Measurements from ENCODE around the gene STXBP4. TPM values are rescaled to one million over a fixed set of nuclear protein-coding genes. Genes with fewer than 3 reads are reported as not detected.

STXBP4 gene
- total RNA-seq, 1 donor from 2014 or later: 7.6 TPM

GRCh38 chr17:54974759-54975158 is 6.2 kb downstream of the STXBP4 start:
- Mint-ChIP-seq H3K4me1 (ENCODE audit: low read depth) (peaks cover 26% of the 10 kb centered on the region), H3K36me3 (ENCODE audit: low read depth) (peaks cover 4% of the 10 kb centered on the region), H3K4me3 (ENCODE audit: low read depth) (no peak overlapping the region), H3K27me3 (ENCODE audit: low read depth) (no peaks in the 10 kb centered on the region), H3K27ac (no peak overlapping the region), H3K9me3 (peaks cover 4% of the 10 kb centered on the region)
- intact Hi-C loops (cut with micrococcal nuclease): no loop called here
- no peak for DNase-seq (ENCODE audit: low spot score)

DNA sequence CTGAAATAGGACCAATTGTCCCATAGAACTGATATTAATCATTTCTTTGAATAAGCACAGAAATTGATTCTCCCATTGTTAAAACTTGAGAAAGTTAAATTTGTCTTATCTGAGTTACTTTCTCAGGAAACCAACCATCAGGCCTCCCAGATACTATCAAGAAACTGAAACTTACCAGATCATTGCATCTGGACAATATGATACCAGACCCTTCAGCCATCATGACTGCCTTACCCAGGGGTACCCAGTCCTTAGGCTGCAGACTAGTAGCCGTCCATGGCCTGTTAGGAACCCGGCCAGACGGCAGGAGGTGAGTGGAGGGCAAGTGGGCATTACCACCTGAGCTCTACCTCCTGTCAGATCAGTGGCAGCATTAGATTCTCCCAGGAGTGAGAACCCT is 7.8 kb downstream of the STXBP4 start:
- intact Hi-C loops (cut with micrococcal nuclease): no loop called here
- H3K36me3 Mint-ChIP-seq (ENCODE audit: low read depth): peaks cover 12% of the 10 kb centered on the region
- no peak overlapping the region for H3K4me3 Mint-ChIP-seq (ENCODE audit: low read depth)
- peaks cover 19% of the 10 kb centered on the region for H3K4me1 Mint-ChIP-seq (ENCODE audit: low read depth)
- DNase-seq (ENCODE audit: low spot score): no peak
- no peaks in the 10 kb centered on the region for H3K27me3 Mint-ChIP-seq (ENCODE audit: low read depth)
- peaks cover 11% of the 10 kb centered on the region for H3K9me3 Mint-ChIP-seq
- no peak overlapping the region for H3K27ac Mint-ChIP-seq

DNA sequence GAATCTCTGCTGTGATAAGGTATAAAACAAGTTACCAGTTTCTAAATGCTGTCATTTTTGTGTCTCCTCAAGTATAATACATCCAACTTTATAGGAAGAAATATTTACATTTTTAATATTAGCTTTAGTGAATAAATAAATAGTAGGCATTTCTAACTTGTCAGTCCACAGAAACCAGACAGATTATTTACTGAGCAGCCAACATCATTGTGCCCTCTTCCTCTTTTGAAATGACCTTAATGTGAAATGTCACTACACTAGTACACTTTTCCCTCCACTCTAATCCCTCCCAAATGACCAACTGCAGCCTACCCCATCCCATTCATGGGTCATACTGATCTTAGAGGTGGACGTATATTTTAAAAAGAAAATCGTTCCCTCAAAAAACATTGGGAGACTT is 9.2 kb downstream of the STXBP4 start:
- Mint-ChIP-seq H3K4me1 (ENCODE audit: low read depth) (peaks cover 17% of the 10 kb centered on the region), H3K36me3 (ENCODE audit: low read depth) (peaks cover 15% of the 10 kb centered on the region), H3K27ac (no peak overlapping the region), H3K27me3 (ENCODE audit: low read depth) (no peaks in the 10 kb centered on the region), H3K4me3 (ENCODE audit: low read depth) (no peak overlapping the region), H3K9me3 (peaks cover 13% of the 10 kb centered on the region)
- intact Hi-C loops (cut with micrococcal nuclease): no loop called here
- DNase-seq (ENCODE audit: low spot score): no peak

GRCh38 chr17:54979657-54980056 is 11.1 kb downstream of the STXBP4 start:
- Mint-ChIP-seq H3K4me3 (ENCODE audit: low read depth) (no peak overlapping the region), H3K9me3 (peaks cover 13% of the 10 kb centered on the region), H3K4me1 (ENCODE audit: low read depth) (peaks cover 17% of the 10 kb centered on the region), H3K27me3 (ENCODE audit: low read depth) (no peaks in the 10 kb centered on the region), H3K27ac (no peak overlapping the region), H3K36me3 (ENCODE audit: low read depth) (peaks cover 15% of the 10 kb centered on the region)
- intact Hi-C loops (cut with micrococcal nuclease): no loop called here
- no peak for DNase-seq (ENCODE audit: low spot score)

DNA sequence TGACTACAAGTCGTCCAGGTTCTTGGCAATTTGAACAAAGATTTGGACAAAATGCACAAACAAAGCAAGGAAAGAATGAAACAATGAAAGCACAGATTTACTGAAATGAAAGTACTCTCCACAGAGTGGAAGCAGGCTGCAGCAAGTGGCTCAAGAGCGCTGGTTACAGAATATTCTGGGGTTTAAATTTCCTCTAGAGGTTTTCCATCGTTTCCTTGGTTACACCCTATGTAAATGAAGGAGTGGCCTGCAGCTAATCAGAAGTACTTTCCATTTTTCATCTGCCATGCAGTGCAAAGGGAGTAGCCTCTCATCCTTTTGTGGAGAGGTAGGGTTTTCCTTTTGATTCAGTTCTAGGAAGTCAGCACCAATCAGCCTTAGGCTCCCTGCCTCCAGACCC is 11.8 kb downstream of the STXBP4 start:
- peaks cover 18% of the 10 kb centered on the region for H3K4me1 Mint-ChIP-seq (ENCODE audit: low read depth)
- no peak overlapping the region for H3K27ac Mint-ChIP-seq
- H3K36me3 Mint-ChIP-seq (ENCODE audit: low read depth): peaks cover 15% of the 10 kb centered on the region
- peaks cover 13% of the 10 kb centered on the region for H3K9me3 Mint-ChIP-seq
- DNase-seq (ENCODE audit: low spot score): no peak
- no peaks in the 10 kb centered on the region for H3K27me3 Mint-ChIP-seq (ENCODE audit: low read depth)
- intact Hi-C loops (cut with micrococcal nuclease): no loop called here
- H3K4me3 Mint-ChIP-seq (ENCODE audit: low read depth): no peak overlapping the region

DNA sequence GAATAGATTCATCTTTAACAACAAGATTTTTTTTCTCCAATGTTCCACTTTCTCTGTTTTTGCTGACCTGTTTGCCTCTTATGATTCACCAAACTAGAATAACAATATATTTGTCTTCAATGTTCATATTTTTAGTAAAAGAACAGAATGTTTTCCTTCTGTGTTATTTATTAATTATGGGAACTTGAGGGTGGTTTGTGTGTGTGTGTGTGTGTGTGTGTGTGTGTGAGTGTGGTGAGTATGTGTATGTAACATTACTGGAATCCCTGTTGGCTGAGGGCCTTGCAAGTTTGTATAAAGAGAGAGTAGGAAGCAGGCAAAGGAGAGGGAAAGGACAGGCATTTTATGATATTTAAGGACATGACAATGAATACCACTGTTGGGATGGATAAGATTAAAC is 13.8 kb downstream of the STXBP4 start:
- Mint-ChIP-seq H3K27ac (no peak overlapping the region), H3K36me3 (ENCODE audit: low read depth) (peaks cover 15% of the 10 kb centered on the region), H3K9me3 (peaks cover 13% of the 10 kb centered on the region), H3K4me3 (ENCODE audit: low read depth) (no peak overlapping the region), H3K27me3 (ENCODE audit: low read depth) (no peaks in the 10 kb centered on the region), H3K4me1 (ENCODE audit: low read depth) (peaks cover 9% of the 10 kb centered on the region)
- DNase-seq (ENCODE audit: low spot score): no peak
- intact Hi-C loops (cut with micrococcal nuclease): no loop called here

GRCh38 chr17:54983260-54983659 is 14.7 kb downstream of the STXBP4 start:
- DNase-seq (ENCODE audit: low spot score): no peak
- no peak overlapping the region for H3K27ac Mint-ChIP-seq
- no peak overlapping the region for H3K4me3 Mint-ChIP-seq (ENCODE audit: low read depth)
- H3K36me3 Mint-ChIP-seq (ENCODE audit: low read depth): peaks cover 15% of the 10 kb centered on the region
- H3K27me3 Mint-ChIP-seq (ENCODE audit: low read depth): no peaks in the 10 kb centered on the region
- H3K4me1 Mint-ChIP-seq (ENCODE audit: low read depth): peaks cover 9% of the 10 kb centered on the region
- intact Hi-C loops (cut with micrococcal nuclease): no loop called here
- H3K9me3 Mint-ChIP-seq: peaks cover 13% of the 10 kb centered on the region

DNA sequence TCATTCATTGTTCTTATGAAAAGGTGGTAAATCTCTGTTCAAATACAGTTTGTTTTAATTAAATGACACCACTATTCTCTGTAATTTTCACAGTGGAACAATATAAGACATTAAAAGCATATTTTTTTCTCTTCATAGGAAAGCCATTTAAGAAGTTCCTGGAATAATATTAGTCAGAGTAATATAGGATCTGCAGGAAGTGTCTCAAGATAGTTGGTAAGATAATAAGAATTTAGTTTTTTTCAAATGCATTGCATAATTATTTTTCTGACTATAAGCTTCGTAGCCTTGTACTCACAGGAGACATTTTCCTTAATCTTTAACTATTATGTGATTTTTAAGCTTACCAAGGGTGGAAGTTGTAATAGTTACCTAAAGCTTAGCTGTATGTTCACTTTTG is 16.9 kb downstream of the STXBP4 start:
- H3K27me3 Mint-ChIP-seq (ENCODE audit: low read depth): no peaks in the 10 kb centered on the region
- intact Hi-C loops (cut with micrococcal nuclease): no loop called here
- no peak overlapping the region for H3K27ac Mint-ChIP-seq
- peaks cover 10% of the 10 kb centered on the region for H3K36me3 Mint-ChIP-seq (ENCODE audit: low read depth)
- H3K9me3 Mint-ChIP-seq: peaks cover 8% of the 10 kb centered on the region
- H3K4me1 Mint-ChIP-seq (ENCODE audit: low read depth): peaks cover 4% of the 10 kb centered on the region
- H3K4me3 Mint-ChIP-seq (ENCODE audit: low read depth): no peak overlapping the region
- DNase-seq (ENCODE audit: low spot score): no peak

- Mint-ChIP-seq H3K9me3 (no peaks in the 10 kb centered on the region), H3K4me3 (ENCODE audit: low read depth) (no peak overlapping the region), H3K27me3 (ENCODE audit: low read depth) (no peaks in the 10 kb centered on the region), H3K36me3 (ENCODE audit: low read depth) (peaks cover 3% of the 10 kb centered on the region), H3K4me1 (ENCODE audit: low read depth) (peaks cover 2% of the 10 kb centered on the region), H3K27ac (no peak overlapping the region)
- no peak for DNase-seq (ENCODE audit: low spot score)
- intact Hi-C loops (cut with micrococcal nuclease): loop anchor here (5.0 kb wide), 1 partner anchor 522 kb away; the partner anchor contains the start of gene SMIM36
Measured at GRCh38 chr17:54990118-54990517, 21.6 kb downstream of the STXBP4 start.

GRCh38 chr17:54991567-54991966 is 23.0 kb downstream of the STXBP4 start:
- Mint-ChIP-seq H3K9me3 (no peaks in the 10 kb centered on the region), H3K4me3 (ENCODE audit: low read depth) (no peak overlapping the region), H3K4me1 (ENCODE audit: low read depth) (no peaks in the 10 kb centered on the region), H3K27me3 (ENCODE audit: low read depth) (no peaks in the 10 kb centered on the region), H3K36me3 (ENCODE audit: low read depth) (peaks cover 3% of the 10 kb centered on the region), H3K27ac (no peak overlapping the region)
- intact Hi-C loops (cut with micrococcal nuclease): loop anchor here (5.0 kb wide), 1 partner anchor 521 kb away; the partner anchor contains the start of gene SMIM36
- DNase-seq (ENCODE audit: low spot score): no peak

GRCh38 chr17:54992797-54993639 is 24.5 kb downstream of the STXBP4 start:
- H3K9me3 Mint-ChIP-seq: no peaks in the 10 kb centered on the region

GRCh38 chr17:54996441-54996840 is 27.9 kb downstream of the STXBP4 start:
- H3K4me1 Mint-ChIP-seq (ENCODE audit: low read depth): no peaks in the 10 kb centered on the region
- DNase-seq (ENCODE audit: low spot score): no peak
- intact Hi-C loops (cut with micrococcal nuclease): no loop called here
- no peaks in the 10 kb centered on the region for H3K9me3 Mint-ChIP-seq
- H3K27me3 Mint-ChIP-seq (ENCODE audit: low read depth): no peaks in the 10 kb centered on the region
- no peak overlapping the region for H3K27ac Mint-ChIP-seq
- H3K4me3 Mint-ChIP-seq (ENCODE audit: low read depth): no peak overlapping the region
- H3K36me3 Mint-ChIP-seq (ENCODE audit: low read depth): peaks cover 3% of the 10 kb centered on the region

More at GRCh38 chr17:54992797-54993639, 24.5 kb downstream of the STXBP4 start:
- intact Hi-C loops (cut with micrococcal nuclease): loop anchor here (1.0 to 5.0 kb wide), 4 partner anchors 303 to 519 kb away; partner anchors contain the start of gene SMIM36
- Mint-ChIP-seq H3K27me3 (ENCODE audit: low read depth) (no peaks in the 10 kb centered on the region), H3K4me1 (ENCODE audit: low read depth) (no peaks in the 10 kb centered on the region), H3K4me3 (ENCODE audit: low read depth) (no peak overlapping the region), H3K27ac (no peak overlapping the region), H3K36me3 (ENCODE audit: low read depth) (peaks cover 3% of the 10 kb centered on the region)
- no peak for DNase-seq (ENCODE audit: low spot score)

DNA sequence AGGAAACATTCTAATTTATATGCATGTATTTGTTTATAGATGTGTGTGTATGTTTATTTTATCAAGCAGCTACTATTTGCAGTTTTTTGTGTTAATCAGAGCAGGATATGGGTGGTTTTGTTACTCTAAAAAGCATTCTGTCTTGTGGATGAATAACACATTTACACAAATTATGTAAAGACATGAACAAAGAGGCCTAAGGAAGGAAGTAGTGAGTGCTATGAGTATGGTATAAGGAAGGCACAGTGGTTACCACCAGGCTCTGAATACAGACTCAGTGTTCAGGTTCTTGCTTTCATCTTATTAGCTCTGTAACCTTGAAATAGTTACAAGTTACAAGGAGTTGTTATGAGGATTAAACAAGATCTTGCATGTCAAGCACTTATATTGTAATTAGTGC is 33.9 kb downstream of the STXBP4 start:
- no peaks in the 10 kb centered on the region for H3K9me3 Mint-ChIP-seq
- no peak overlapping the region for H3K27ac Mint-ChIP-seq
- H3K27me3 Mint-ChIP-seq (ENCODE audit: low read depth): no peaks in the 10 kb centered on the region
- no peak overlapping the region for H3K4me3 Mint-ChIP-seq (ENCODE audit: low read depth)
- no peak for DNase-seq (ENCODE audit: low spot score)
- no peaks in the 10 kb centered on the region for H3K36me3 Mint-ChIP-seq (ENCODE audit: low read depth)
- intact Hi-C loops (cut with micrococcal nuclease): no loop called here
- H3K4me1 Mint-ChIP-seq (ENCODE audit: low read depth): no peaks in the 10 kb centered on the region
